HG03575 (cell line): ENCODE data around the gene C14orf119.

Experiments
- ATAC-seq: cut with Tn5 transposase; IDR thresholded peaks from one replicate; pipeline ENCODE4 v1.9.1; 2021; ENCODE audit not compliant: unreplicated experiment, insufficient number of reproducible peaks, low FRiP score; ENCODE audit errors: extremely low read depth

The C14orf119 gene

GRCh38 chr14:23058654-23059504 is 36.4 kb upstream of the C14orf119 start:
- no peak for ATAC-seq

GRCh38 chr14:23060536-23061260 is 34.6 kb upstream of the C14orf119 start:
- no peak for ATAC-seq

GRCh38 chr14:23062002-23062401 is 33.3 kb upstream of the C14orf119 start:
- no peak for ATAC-seq

- no peak for ATAC-seq
These were observed 31.7 kb upstream of the C14orf119 start for GRCh38 chr14:23063601-23064000.

- ATAC-seq: no peak
These were observed 28.9 kb upstream of the C14orf119 start for GRCh38 chr14:23066368-23066767.

- ATAC-seq: no peak
These were observed 28.2 kb upstream of the C14orf119 start for GRCh38 chr14:23066855-23067744.

GRCh38 chr14:23067847-23068788 is 27.2 kb upstream of the C14orf119 start:
- ATAC-seq: no peak

- ATAC-seq: no peak
These were observed 26.4 kb upstream of the C14orf119 start for GRCh38 chr14:23068789-23069412.

GRCh38 chr14:23069413-23069806 is 25.9 kb upstream of the C14orf119 start:
- no peak for ATAC-seq

- no peak for ATAC-seq
These were observed 24.8 kb upstream of the C14orf119 start for GRCh38 chr14:23070262-23071129.

GRCh38 chr14:23071244-23071920 is 23.9 kb upstream of the C14orf119 start:
- no peak for ATAC-seq

GRCh38 chr14:23071921-23072539 is 23.3 kb upstream of the C14orf119 start:
- no peak for ATAC-seq

- no peak for ATAC-seq
These were observed 20.4 kb upstream of the C14orf119 start for GRCh38 chr14:23074906-23075305.

GRCh38 chr14:23076785-23077408 is 18.4 kb upstream of the C14orf119 start:
- ATAC-seq: no peak

GRCh38 chr14:23077962-23078361 is 17.3 kb upstream of the C14orf119 start:
- no peak for ATAC-seq

- ATAC-seq: no peak
These were observed 16.6 kb upstream of the C14orf119 start for GRCh38 chr14:23078692-23079116.
